Activated CD4-positive, alpha-beta memory T cell treated with anti-CD3 and anti-CD28 coated beads for 36 hours (primary cell): ENCODE results near the gene MSI1. TPM values are rescaled to one million over a fixed set of nuclear protein-coding genes. Genes with fewer than 3 reads are reported as not detected.
A peak's percentile ranks its signal among the peaks of the same experiment; 100 is the strongest.

Source experiments
- CTCF ChIA-PET: fragments of 350-600 bp; sonication (Branson Sonifier 250); formaldehyde crosslinking; loops from one replicate; lab custom pipeline; 2021; ENCODE audit warnings: antibody characterized with exemption, inconsistent platforms; lab: Charles Lee
- POLR2A ChIA-PET: fragments of 350-600 bp; sonication (Branson Sonifier 250); formaldehyde crosslinking; loops from one replicate; lab custom pipeline; 2021; ENCODE audit warnings: antibody characterized with exemption; lab: Charles Lee
- DNase-seq: peaks from one replicate; pipeline ENCODE4 v3.0.0-alpha.2; 2020
- H3K27ac Mint-ChIP-seq: one replicate; pipeline ENCODE4 v1.8.0; 2021; ENCODE audit warnings: mixed read lengths
- H3K27me3 Mint-ChIP-seq: one replicate; pipeline ENCODE4 v1.8.0; 2021; ENCODE audit warnings: mixed read lengths
- H3K36me3 Mint-ChIP-seq: one replicate; pipeline ENCODE4 v1.8.0; 2021; ENCODE audit warnings: mixed read lengths
- H3K4me1 Mint-ChIP-seq: one replicate; pipeline ENCODE4 v1.8.0; 2021; ENCODE audit warnings: low read depth, mixed read lengths
- H3K4me3 Mint-ChIP-seq: one replicate; pipeline ENCODE4 v1.8.0; 2021; ENCODE audit warnings: mild to moderate bottlenecking, mixed read lengths
- H3K9me3 Mint-ChIP-seq: one replicate; pipeline ENCODE4 v1.8.0; 2021; ENCODE audit warnings: mixed read lengths
- intact Hi-C: fragments of 100-400 bp; cut with micrococcal nuclease; formaldehyde crosslinking; loops from one replicate; pipeline ENCODE4 v1.15.1; 2023
- total RNA-seq, 2 experiments: library from RNA; stranded (reverse); gene quantifications; one replicate each; pipeline ENCODE4 v1.2.3, GENCODE V29; 2021

Gene MSI1
- 1 to 10 TPM; 1.5 to 2.7 TPM for total RNA-seq

DNA sequence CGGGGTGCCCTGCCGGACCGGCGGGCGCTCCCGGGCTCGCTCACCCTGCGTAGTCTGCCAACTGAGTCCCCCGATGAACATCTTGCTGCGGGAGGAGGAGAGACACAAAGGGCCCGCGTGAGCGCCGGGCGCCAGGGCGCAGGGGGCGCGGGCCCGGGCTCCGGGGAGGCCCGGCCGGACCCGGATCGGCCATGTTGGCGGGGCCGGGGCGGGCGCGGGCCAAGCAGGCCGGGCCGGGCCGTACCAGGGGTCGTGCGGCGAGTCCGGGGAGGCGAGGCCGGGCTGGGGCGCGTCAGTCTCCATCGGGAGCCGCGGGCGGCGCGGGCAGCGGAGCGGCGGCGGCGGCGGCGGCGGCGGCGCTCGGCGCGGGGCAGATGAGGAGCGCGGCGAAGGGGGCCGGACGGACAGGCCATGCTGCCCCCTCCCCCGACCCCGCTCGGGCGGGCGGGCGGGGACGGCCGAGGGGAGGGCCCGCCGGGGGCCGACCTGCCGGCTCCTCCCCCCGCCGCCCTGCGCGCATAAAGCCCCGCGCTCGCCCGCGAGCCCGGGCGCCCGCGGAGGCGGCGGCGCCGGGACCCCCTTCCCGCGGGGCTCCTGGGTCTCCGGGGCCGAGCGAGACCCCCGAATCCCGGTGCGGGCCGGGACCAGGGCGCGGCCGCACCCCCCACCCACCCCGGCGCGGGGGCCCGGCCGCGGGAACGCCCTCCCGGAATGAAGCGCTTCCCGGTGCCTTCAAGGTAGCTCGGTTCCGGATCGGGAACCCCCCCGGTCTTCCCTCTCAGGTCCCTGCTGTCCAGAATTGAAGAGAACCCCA, at the start of gene MSI1:
TSS of gene MSI1 (minus strand) at position 376 of the 814 bp plus-strand sequence. CDS start at position 303, 73 bp downstream.
- H3K4me3 Mint-ChIP-seq = peak within 1 kb of the TSS; percentile 64
- POLR2A ChIA-PET = interaction anchor here (1.3 kb wide), 1 partner anchor 15 kb away, joined by 3 read pairs; no protein-coding TSS in a partner anchor
- H3K27me3 Mint-ChIP-seq = peaks cover 66% of the 10 kb centered on the region
- CTCF ChIA-PET = interaction anchor here (0.9 kb wide), 1 partner anchor 128 kb away, joined by 3 read pairs; no protein-coding TSS in a partner anchor
- intact Hi-C loops = no loop called here
- peaks cover 16% of the 10 kb centered on the region for H3K4me1 Mint-ChIP-seq
- no peak for DNase-seq
- no peaks in the 10 kb centered on the region for H3K36me3 Mint-ChIP-seq
- no peaks in the 10 kb centered on the region for H3K9me3 Mint-ChIP-seq
- no peak within 1 kb of the TSS for H3K27ac Mint-ChIP-seq

DNA sequence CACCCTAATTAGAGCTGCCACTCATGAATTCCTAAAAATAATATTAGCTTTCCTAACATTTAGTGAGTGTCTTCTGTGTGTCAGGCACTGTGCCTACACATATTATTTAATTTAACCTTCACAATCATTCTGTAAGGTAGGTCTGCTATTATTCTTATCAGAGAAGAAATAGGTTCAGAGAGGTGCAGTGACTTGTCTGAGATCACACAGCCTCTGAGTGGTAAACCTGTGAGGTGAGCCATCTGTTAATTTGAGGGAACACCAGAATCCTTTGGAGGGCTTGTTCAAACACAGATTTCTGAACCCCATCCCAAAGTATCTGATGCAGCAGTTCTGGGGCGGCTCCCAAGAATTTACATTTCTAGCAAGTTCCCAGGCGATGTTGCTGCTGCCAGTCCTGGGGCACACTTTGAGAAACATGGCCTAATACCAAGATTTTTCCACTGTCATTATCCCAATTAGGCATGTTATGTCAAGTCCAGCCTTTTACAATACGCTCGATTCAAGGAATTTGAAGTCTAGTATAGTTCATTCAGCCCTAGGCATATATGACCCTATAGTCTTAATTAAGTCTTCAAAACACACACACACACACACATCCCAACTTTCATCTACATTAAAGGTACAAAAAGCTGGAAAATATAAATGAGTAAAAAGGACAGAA, 49.1 kb upstream of the MSI1 start:
- DNase-seq = no peak
- POLR2A ChIA-PET = interaction anchor here (0.8 kb wide), 1 partner anchor 10 kb away, joined by 3 read pairs; no protein-coding TSS in a partner anchor
- Mint-ChIP-seq H3K27me3 (no peaks in the 10 kb centered on the region), H3K4me1 (no peaks in the 10 kb centered on the region), H3K27ac (no peak overlapping the region), H3K9me3 (no peaks in the 10 kb centered on the region), H3K4me3 (no peak overlapping the region), H3K36me3 (no peaks in the 10 kb centered on the region)
- intact Hi-C loops = no loop called here
- CTCF ChIA-PET = no interaction called here

DNA sequence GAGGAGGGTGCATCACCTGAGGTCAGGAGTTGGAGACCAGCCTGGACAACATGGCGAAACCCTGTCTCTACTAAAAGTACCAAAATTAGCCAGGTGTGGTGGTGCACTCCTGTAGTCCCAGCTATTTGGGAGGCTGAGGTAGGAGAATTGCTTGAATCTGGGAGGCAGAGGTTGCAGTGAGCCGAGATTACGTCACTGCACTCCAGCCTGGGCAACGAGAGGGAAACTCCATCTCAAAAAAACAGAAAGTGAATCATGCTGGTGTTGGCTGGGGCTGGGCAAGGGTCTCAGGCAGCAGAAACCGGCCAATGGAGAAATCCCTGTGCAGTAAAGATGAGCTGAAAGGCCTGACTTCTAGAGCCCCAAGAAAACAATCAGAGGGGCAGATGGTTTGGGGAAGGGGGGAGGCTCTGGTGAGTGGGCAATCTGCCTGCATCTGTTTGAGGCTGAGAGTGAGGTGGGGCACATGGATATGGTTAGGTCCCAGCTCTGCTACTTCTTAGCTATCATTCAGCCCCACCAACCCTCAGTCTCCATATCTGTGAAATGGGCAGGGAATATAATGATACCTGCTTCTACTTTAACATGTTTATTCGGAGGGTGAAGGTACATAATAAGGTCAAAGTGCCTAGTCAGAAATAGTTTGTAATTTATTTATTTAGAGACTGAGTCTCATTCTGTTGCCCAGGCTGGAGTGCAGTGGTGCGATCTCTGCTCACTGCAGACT, 47.7 kb upstream of the MSI1 start:
- H3K4me1 Mint-ChIP-seq = no peaks in the 10 kb centered on the region
- H3K4me3 Mint-ChIP-seq = no peak overlapping the region
- no peaks in the 10 kb centered on the region for H3K36me3 Mint-ChIP-seq
- intact Hi-C loops = no loop called here
- no peak for DNase-seq
- H3K9me3 Mint-ChIP-seq = no peaks in the 10 kb centered on the region
- H3K27ac Mint-ChIP-seq = no peak overlapping the region
- CTCF ChIA-PET = no interaction called here
- H3K27me3 Mint-ChIP-seq = peaks cover 2% of the 10 kb centered on the region
- POLR2A ChIA-PET = no interaction called here

DNA sequence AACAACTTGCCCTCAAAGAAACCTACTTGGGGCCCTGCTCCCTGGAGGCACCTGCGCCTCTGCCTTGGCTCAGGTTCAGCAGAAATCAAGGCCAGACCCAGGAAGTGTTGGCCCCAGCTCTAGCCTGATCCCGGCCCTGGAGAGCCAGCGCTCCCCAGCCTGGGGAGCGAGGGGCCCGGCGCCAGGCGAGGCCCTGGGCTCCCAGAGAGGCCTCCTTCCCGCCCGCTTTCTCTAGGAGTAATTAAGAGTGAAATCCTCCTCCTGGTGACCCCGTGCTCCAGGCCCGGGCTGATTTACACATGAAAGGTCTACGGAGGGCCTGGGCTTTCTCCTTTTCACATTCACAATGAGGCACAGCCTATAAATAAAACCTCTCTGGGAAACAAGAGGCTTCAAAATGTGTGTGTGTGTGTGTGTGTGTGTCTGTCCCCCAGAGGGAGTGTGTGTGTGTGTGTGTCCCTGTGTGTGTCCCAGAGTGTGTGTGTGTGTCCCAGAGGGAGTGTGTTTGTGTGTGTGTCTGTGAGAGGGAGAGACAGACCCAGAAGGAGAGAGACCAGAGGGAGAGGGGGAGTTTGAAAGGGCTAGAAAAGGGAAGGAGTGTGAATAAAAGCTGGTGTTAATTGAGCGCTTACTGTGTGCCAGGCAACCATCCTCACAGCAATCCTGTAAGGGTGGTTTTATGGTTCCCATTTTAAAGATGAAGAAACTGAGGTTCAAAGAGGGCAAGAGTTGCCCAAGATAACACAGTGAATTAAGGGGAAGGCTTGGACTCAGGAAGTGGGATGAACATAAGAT, 45.1 kb upstream of the MSI1 start:
- CTCF ChIA-PET = no interaction called here
- POLR2A ChIA-PET = no interaction called here

DNA sequence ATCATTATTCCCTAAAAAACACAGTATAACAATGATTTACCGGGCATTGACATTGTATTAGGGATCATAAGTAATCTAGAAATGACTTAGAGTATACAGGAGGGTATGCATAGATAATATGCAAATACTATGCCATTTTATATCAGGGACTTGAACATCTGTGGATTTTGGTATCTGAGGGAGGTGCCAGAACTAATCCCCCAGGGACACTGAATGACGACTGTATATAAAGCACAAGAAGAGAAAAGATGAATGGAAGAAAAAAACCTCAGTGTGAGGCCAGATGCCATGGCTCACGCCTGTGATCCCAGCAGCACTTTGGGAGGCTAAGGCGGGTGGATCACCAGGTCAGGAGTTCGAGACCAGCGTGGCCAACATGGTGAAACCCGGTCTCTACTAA, 43.5 kb upstream of the MSI1 start:
- CTCF ChIA-PET = no interaction called here
- H3K27me3 Mint-ChIP-seq = peaks cover 2% of the 10 kb centered on the region
- no peak for DNase-seq
- H3K36me3 Mint-ChIP-seq = no peaks in the 10 kb centered on the region
- H3K4me3 Mint-ChIP-seq = no peak overlapping the region
- POLR2A ChIA-PET = no interaction called here
- H3K4me1 Mint-ChIP-seq = no peaks in the 10 kb centered on the region
- no peaks in the 10 kb centered on the region for H3K9me3 Mint-ChIP-seq
- H3K27ac Mint-ChIP-seq = no peak overlapping the region
- intact Hi-C loops = no loop called here

More for the DNA sequence above, 45.1 kb upstream of the MSI1 start:
- Mint-ChIP-seq H3K27ac (no peak overlapping the region), H3K27me3 (peaks cover 2% of the 10 kb centered on the region), H3K4me3 (no peak overlapping the region), H3K9me3 (no peaks in the 10 kb centered on the region), H3K4me1 (no peaks in the 10 kb centered on the region), H3K36me3 (no peaks in the 10 kb centered on the region)
- intact Hi-C loops = no loop called here
- no peak for DNase-seq

DNA sequence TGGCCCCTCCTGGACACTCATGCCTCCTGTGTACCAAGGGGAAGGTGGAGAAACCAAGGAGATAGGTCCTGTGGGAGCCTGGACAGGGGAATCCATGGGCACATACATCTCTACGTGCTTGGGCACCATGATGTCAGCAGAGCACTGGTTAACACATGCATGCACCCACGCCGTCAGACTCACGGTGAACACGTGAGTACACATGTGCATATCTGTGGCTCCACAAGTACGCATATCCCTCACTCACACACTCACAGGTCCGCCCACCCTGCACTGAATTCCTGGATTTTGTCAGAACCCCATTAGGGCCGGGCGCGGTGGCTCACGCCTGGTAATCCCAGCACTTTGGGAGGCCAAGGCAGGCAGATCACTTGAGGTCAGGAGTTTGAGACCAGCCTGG, 39.8 kb upstream of the MSI1 start:
- ChIA-PET POLR2A (no interaction called here), CTCF (no interaction called here)
- intact Hi-C loops = no loop called here
- no peak overlapping the region for H3K27ac Mint-ChIP-seq
- H3K4me3 Mint-ChIP-seq = no peak overlapping the region
- no peak for DNase-seq
- H3K36me3 Mint-ChIP-seq = no peaks in the 10 kb centered on the region
- H3K9me3 Mint-ChIP-seq = no peaks in the 10 kb centered on the region
- H3K27me3 Mint-ChIP-seq = peaks cover 2% of the 10 kb centered on the region
- no peaks in the 10 kb centered on the region for H3K4me1 Mint-ChIP-seq

DNA sequence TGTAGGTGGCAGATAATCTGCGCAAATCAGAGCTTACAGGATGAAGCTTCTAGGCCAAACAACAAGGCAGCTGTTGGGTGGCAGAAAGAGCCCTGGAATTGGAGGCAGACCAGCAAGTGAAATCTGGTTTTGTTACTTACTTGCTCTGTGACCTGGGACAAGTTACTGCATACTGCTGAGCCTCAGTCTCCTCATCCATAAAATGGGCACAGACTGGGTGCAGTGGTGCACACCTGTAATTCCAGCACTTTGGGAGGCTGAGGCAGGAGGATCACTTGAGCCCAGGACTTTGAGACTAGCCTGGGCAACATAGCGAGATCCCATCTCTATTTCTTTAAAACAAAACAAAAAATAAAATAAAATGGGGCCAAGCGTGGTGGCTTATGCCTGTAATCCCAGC, 37.6 kb upstream of the MSI1 start:
- no peak for DNase-seq
- H3K36me3 Mint-ChIP-seq = no peaks in the 10 kb centered on the region
- H3K9me3 Mint-ChIP-seq = no peaks in the 10 kb centered on the region
- ChIA-PET CTCF (interaction anchor here (1.8 kb wide), 1 partner anchor 39 kb away, joined by 5 read pairs; no protein-coding TSS in a partner anchor), POLR2A (no interaction called here)
- intact Hi-C loops = no loop called here
- H3K4me3 Mint-ChIP-seq = no peak overlapping the region
- no peaks in the 10 kb centered on the region for H3K4me1 Mint-ChIP-seq
- peaks cover 2% of the 10 kb centered on the region for H3K27me3 Mint-ChIP-seq
- H3K27ac Mint-ChIP-seq = no peak overlapping the region

DNA sequence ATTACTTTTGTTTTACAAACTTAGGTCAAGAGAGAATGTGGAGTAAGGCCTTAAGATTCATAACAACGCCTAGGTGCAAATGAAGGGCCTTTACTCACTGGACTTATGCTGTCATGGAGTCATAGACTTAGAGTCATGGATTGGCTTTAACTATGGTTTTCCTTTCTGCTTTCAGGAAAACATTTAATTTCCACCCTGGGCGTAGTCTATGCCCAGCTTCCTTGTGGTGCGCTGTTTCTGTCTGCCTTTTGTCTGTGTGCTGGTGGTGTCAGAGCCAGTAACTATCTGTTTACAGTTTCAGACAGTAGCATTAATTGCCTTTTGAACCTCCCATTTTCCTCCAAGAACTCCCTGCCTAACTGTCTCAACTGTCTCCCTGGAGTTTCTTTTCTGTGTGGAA, 37.1 kb upstream of the MSI1 start:
- no peaks in the 10 kb centered on the region for H3K9me3 Mint-ChIP-seq
- H3K27ac Mint-ChIP-seq = no peak overlapping the region
- no peak overlapping the region for H3K4me3 Mint-ChIP-seq
- peaks cover 2% of the 10 kb centered on the region for H3K27me3 Mint-ChIP-seq
- intact Hi-C loops = no loop called here
- no peaks in the 10 kb centered on the region for H3K36me3 Mint-ChIP-seq
- no peaks in the 10 kb centered on the region for H3K4me1 Mint-ChIP-seq
- no peak for DNase-seq
- ChIA-PET CTCF (interaction anchor here (1.8 kb wide), 1 partner anchor 39 kb away, joined by 5 read pairs; no protein-coding TSS in a partner anchor), POLR2A (no interaction called here)

DNA sequence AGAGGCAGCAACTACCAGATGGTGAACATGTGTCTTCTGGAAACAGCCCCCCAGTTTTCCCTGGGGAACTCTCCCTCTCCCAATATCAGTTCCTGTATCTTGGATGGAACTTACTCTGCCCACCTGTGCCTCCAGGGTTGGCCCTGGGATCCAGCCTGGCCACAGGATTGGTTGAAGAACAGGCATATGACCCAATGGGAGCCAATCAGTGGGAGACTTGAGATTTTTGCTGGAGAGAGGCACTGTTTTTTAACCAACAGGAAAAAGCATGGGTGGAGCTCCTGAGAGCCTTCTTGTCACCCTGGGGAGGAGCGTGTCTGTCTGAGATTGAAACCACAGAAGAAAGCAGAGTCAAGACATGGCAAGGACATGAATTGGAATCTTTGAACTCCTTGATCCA, 35.3 kb upstream of the MSI1 start:
- H3K27me3 Mint-ChIP-seq = peaks cover 7% of the 10 kb centered on the region
- POLR2A ChIA-PET = no interaction called here
- CTCF ChIA-PET = no interaction called here
- no peaks in the 10 kb centered on the region for H3K9me3 Mint-ChIP-seq
- no peak for DNase-seq
- no peak overlapping the region for H3K4me3 Mint-ChIP-seq
- intact Hi-C loops = no loop called here
- no peak overlapping the region for H3K27ac Mint-ChIP-seq
- H3K4me1 Mint-ChIP-seq = peaks cover 4% of the 10 kb centered on the region
- H3K36me3 Mint-ChIP-seq = no peaks in the 10 kb centered on the region

DNA sequence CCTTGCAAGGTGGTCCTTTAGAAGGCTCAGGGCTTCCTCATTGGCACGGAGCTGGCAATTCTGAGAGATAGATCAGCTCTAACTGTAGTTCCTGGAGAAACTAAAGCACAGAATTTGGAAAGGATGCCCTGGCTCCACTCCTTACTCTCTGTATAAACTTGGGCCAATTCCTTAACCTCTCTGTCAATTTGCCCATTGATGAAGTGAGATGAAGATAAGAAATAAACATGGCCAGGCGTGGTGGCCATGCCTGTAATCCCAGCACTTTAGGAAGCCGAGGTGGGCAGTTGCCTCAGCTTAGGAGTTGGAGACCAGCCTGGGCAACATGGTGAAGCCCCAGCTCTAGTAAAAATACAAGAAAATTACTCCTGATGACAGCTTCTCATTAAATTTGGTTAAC, 34.9 kb upstream of the MSI1 start:
- H3K27me3 Mint-ChIP-seq = peaks cover 7% of the 10 kb centered on the region
- POLR2A ChIA-PET = no interaction called here
- H3K4me1 Mint-ChIP-seq = peaks cover 4% of the 10 kb centered on the region
- H3K36me3 Mint-ChIP-seq = no peaks in the 10 kb centered on the region
- no peak overlapping the region for H3K4me3 Mint-ChIP-seq
- CTCF ChIA-PET = no interaction called here
- no peak for DNase-seq
- H3K9me3 Mint-ChIP-seq = no peaks in the 10 kb centered on the region
- intact Hi-C loops = no loop called here
- no peak overlapping the region for H3K27ac Mint-ChIP-seq

DNA sequence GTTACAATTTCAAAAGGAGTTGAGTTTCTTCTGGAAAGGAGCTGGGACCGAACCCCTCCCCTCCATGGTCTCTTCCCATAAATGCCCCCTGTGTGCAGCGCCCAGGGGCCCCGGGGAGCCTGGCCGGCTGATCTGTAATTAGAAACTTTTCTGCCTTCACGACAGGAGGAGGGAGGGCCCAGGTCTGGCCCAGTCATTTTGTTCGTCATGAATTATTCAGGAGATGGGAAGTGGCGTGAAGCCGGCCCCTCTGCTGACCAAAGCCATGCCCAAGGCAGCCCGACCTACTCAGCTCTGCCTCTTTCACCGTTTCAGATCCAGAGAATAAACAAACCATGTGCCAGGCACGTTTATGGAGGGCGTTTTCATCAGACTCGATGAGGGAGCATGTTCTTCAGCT, 33.3 kb upstream of the MSI1 start:
- DNase-seq = no peak
- ChIA-PET CTCF (no interaction called here), POLR2A (no interaction called here)
- Mint-ChIP-seq H3K36me3 (no peaks in the 10 kb centered on the region), H3K4me1 (peaks cover 4% of the 10 kb centered on the region), H3K4me3 (no peak overlapping the region), H3K9me3 (no peaks in the 10 kb centered on the region), H3K27me3 (peaks cover 10% of the 10 kb centered on the region), H3K27ac (no peak overlapping the region)
- intact Hi-C loops = no loop called here
